Activated naive CD8-positive, alpha-beta T cell treated with anti-CD3 and anti-CD28 coated beads, Interleukin-2, amount 10 ng/mL, durations not matched to agents 7 days and 5 days (primary cell): ENCODE measurements around the gene BSDC1. TPM values are rescaled to one million over a fixed set of nuclear protein-coding genes. Genes with fewer than 3 reads are reported as not detected.

Experiments used
- ATAC-seq: fragments of 150-1000 bp; cut with Tn5 transposase; one replicate; pipeline ENCODE4 v1.10.0; 2021; ENCODE audit warnings: low read depth, moderate library complexity
- POLR2A ChIA-PET: fragments of 350-600 bp; sonication (Branson Sonifier 250); formaldehyde crosslinking; loops from one replicate; lab custom pipeline; 2021; ENCODE audit warnings: antibody characterized with exemption; lab: Charles Lee
- DNase-seq: peaks from one replicate; pipeline ENCODE4 v3.0.0; 2021
- H3K27ac Mint-ChIP-seq: one replicate; pipeline ENCODE4 v1.8.0; 2022; ENCODE audit warnings: mild to moderate bottlenecking, mixed read lengths
- H3K27me3 Mint-ChIP-seq: one replicate; pipeline ENCODE4 v1.8.0; 2022; ENCODE audit warnings: mild to moderate bottlenecking, moderate library complexity, mixed read lengths
- H3K36me3 Mint-ChIP-seq: one replicate; pipeline ENCODE4 v1.8.0; 2021; ENCODE audit warnings: mild to moderate bottlenecking, mixed read lengths
- H3K4me1 Mint-ChIP-seq: one replicate; pipeline ENCODE4 v1.8.0; 2021; ENCODE audit warnings: mixed read lengths
- H3K4me3 Mint-ChIP-seq: one replicate; pipeline ENCODE4 v1.8.0; 2022; ENCODE audit warnings: mild to moderate bottlenecking, moderate library complexity, mixed read lengths
- H3K9me3 Mint-ChIP-seq: one replicate; pipeline ENCODE4 v1.8.0; 2021; ENCODE audit warnings: mixed read lengths
- total RNA-seq, 2 experiments: library from RNA; stranded (reverse); gene quantifications; one replicate each; pipeline ENCODE4 v1.2.3, GENCODE V29; 2021

Gene BSDC1
- total RNA-seq, 2 experiments from 2014 or later, result 58.0 to 63.2 TPM

DNA sequence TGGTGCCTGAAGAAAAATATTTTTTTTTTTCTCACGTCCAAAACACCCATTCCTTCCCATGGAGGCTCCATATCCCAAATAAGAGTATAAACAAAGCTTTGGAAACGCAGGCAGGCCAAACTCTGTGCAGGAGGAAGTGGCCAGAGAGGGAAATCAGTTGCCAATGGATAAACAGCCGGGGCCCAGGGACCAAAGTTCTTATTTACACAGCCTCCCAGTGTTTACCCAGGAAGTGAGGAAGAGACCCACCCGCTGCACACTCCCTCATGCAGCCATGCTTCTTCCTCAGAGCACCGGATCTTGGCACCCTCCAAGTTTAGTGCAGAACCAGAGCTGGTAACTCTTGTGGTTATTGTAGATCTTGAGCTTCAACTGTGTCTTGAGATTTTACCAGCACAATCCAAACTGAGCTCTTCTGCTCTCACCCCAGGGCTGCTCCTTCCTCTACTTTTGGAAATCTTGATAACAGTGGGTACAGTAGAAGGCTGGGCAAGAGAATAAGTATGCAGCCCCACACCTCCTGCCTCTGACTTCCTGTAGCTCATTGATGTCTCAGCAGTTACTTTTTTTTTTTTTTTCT, 72.4 kb downstream of the BSDC1 start:
- ATAC-seq, result peak; percentile 86
- H3K4me1 Mint-ChIP-seq, result peaks cover 29% of the 10 kb centered on the region
- DNase-seq, result no peak
- H3K27ac Mint-ChIP-seq, result peak overlapping the region; percentile 75
- no peaks in the 10 kb centered on the region for H3K27me3 Mint-ChIP-seq
- POLR2A ChIA-PET, result interaction anchor here (0.7 to 1.8 kb wide), 13 partner anchors 14 to 125 kb away, joined by 3 to 12 read pairs (median 3); partner anchors contain the start of genes BSDC1, HDAC1, IQCC and MARCKSL1
- no peaks in the 10 kb centered on the region for H3K9me3 Mint-ChIP-seq
- peaks cover 22% of the 10 kb centered on the region for H3K36me3 Mint-ChIP-seq
- peak overlapping the region; percentile 48 for H3K4me3 Mint-ChIP-seq

- ATAC-seq, result no peak
- Mint-ChIP-seq H3K4me1 (peaks cover 29% of the 10 kb centered on the region), H3K27ac (no peak overlapping the region), H3K36me3 (peaks cover 19% of the 10 kb centered on the region), H3K4me3 (no peak overlapping the region), H3K9me3 (no peaks in the 10 kb centered on the region), H3K27me3 (no peaks in the 10 kb centered on the region)
- POLR2A ChIA-PET, result interaction anchor here (1.2 kb wide), 1 partner anchor 95 kb away, joined by 3 read pairs; no protein-coding TSS in a partner anchor
- no peak for DNase-seq
Observed at GRCh38 chr1:32318127-32318869, 75.9 kb downstream of the BSDC1 start.

- Mint-ChIP-seq H3K27ac (no peak overlapping the region), H3K27me3 (no peaks in the 10 kb centered on the region), H3K4me3 (no peak overlapping the region), H3K4me1 (peaks cover 22% of the 10 kb centered on the region), H3K36me3 (peaks cover 15% of the 10 kb centered on the region), H3K9me3 (no peaks in the 10 kb centered on the region)
- DNase-seq (no peak), ATAC-seq (no peak)
- POLR2A ChIA-PET, result interaction anchor here (0.6 kb wide), 1 partner anchor 142 kb away, joined by 3 read pairs; no protein-coding TSS in a partner anchor
Observed at GRCh38 chr1:32316903-32317277, 77.4 kb downstream of the BSDC1 start.

Other genes starting within 250 kb of the BSDC1 start
- gene TXLNA, start 214.8 kb downstream of the BSDC1 start, total RNA-seq, result 10 to 100 TPM; 62.5 to 68.8 TPM
- gene CCDC28B, start 193.8 kb downstream of the BSDC1 start, total RNA-seq, result 10 to 100 TPM; 48.6 to 55.6 TPM
- gene IQCC, start 188.8 kb downstream of the BSDC1 start, total RNA-seq, result 1 to 10 TPM; 4.9 to 6.0 TPM
- under 1 TPM; 0.17 to 0.22 TPM for gene DCDC2B, start 185.4 kb downstream of the BSDC1 start, total RNA-seq
- gene TMEM234, start 172.1 kb downstream of the BSDC1 start, total RNA-seq, result 10 to 100 TPM; 15.7 to 16.5 TPM
- 100 to 1,000 TPM; 123 to 130 TPM for gene EIF3I, start 172.0 kb downstream of the BSDC1 start, total RNA-seq
- gene FAM167B, start 147.2 kb downstream of the BSDC1 start, total RNA-seq, result 1 to 10 TPM in 1 of 2 experiments, under 1 TPM in 1; 0.88 to 1.1 TPM
- gene LCK, start 143.2 kb downstream of the BSDC1 start, total RNA-seq, result 100 to 1,000 TPM; 460 to 472 TPM
- gene HDAC1, start 102.4 kb downstream of the BSDC1 start, total RNA-seq, result 100 to 1,000 TPM; 195 to 197 TPM
- 10 to 100 TPM; 21.7 to 22.0 TPM for gene MARCKSL1, start 58.2 kb downstream of the BSDC1 start, total RNA-seq
- 10 to 100 TPM; 17.4 to 17.6 TPM for gene FAM229A, start 32.0 kb downstream of the BSDC1 start, total RNA-seq
- 1 to 10 TPM in 1 of 2 experiments, under 1 TPM in 1; 0.51 to 1.6 TPM for gene TSSK3, start 31.9 kb downstream of the BSDC1 start, total RNA-seq
- not detected for gene ZBTB8B, start 70.6 kb upstream of the BSDC1 start, total RNA-seq
- under 1 TPM in 1 of 2 experiments, not detected in 1; 0.06 TPM for gene ZBTB8A, start 145.0 kb upstream of the BSDC1 start, total RNA-seq